LNCAP (cell line): ENCODE data around the gene EDNRA.

Experiments used
- CTCF ChIP-seq: fragments of 450-650 bp; IDR thresholded peaks from 2 replicates; pipeline ENCODE4 v1.5.1; 2017; ENCODE audit warnings: mild to moderate bottlenecking

The EDNRA gene

GRCh38 chr4:147543034-147543433, 62.1 kb downstream of the EDNRA start:
- no peak for TF ChIP-seq CTCF

DNA sequence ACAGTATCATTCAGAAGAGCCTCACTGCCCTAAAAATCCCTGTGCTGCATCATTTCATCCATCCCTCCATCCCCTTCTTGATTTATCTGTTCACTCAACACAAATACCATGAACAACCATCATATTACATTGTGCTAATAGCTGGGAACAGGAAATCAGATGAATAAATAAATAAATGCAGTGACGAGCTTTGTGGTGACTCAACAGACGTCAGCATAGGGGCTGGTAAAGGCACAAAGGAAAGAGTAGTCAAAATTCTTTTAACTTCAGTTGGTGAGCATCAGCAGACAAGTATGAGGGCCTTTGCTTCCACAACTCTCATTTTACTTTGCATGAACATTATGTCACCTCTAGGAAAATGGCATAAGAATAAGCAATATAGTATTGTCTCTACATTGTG, 65.5 kb downstream of the EDNRA start:
- no peak for TF ChIP-seq CTCF

DNA sequence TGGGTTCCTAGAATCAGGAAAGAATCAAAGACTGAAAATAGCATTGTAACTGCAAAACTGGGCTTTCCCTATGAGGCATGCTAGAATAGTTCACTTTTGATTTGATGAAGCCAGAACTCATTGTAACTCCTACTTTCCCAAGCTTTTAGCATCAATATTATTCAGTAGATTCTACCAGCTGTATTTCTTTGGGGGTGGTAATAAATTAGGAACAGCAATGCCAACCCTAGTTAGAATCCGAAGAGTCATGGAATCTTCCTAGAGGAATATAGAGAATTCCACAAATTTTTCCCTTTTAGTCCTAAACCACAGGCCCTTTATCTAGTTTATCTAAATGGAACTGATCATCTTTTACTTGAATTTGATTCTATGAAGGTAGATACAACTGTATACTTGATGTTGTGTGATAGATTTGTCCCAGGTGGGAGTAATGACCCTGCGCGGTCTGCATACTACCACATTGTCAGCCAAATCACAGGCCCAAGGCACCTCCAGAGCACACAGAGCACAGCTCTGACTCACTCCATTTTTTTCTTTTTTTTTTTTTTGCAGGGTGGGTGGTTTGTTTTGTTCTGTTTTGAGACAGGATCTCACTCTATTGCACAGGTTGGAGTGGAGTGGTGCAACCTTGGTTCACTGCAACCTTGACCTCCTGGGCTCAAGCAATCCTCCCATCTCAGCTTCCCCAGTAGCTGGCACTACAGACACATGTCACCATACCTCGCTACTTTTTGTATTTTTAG, 66.6 kb downstream of the EDNRA start:
- TF ChIP-seq CTCF: no peak

DNA sequence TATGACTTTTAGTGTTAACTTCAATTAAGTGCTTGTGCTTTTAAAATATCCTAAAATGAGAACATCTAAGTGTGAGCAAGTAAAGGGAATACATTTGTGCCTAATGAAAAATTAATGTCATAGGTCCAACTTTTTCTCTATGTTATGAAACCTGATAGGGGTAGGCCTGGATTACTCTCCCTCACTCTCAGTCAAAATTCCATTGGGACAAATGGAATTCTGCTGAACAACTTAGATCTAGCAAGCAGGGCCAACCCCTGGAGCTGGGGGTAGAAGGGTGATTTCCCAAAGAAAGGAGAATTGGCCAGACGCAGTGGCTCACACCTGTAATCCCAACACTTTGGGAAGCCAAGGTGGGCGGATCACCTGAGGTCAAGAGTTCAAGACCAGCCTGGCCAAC, 67.4 kb downstream of the EDNRA start:
- no peak for TF ChIP-seq CTCF

GRCh38 chr4:147550626-147551246, 69.8 kb downstream of the EDNRA start:
- TF ChIP-seq CTCF: no peak

DNA sequence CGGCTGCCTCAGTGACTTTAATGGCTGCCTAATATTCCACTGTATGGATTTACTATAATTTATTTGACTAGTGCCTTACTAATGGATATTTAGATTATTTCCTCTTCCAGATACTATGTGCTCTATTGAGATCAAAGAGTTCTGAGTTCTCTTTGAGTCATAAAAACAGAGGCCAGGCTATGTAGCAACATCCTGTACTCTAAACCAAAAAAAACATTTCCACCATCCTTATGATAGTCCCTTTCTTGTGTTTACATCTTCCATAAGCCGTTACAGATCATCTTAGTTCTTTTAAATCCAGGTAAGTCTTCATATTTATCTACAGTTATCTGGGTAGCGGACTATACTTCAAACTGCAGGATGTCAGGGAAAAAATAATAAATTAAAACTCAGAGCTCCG, 79.7 kb downstream of the EDNRA start:
- no peak for TF ChIP-seq CTCF

- TF ChIP-seq CTCF: no peak
These were observed 85.9 kb downstream of the EDNRA start for GRCh38 chr4:147566762-147567161.
